HG02763 (cell line): Measurements from ENCODE around the gene KCTD21.
"Not testable (repeated sequence)": the region's sequence is repeated elsewhere in the genome, so short reads cannot be mapped to it uniquely, and the experiment has no call there.

Source experiments
- ATAC-seq: cut with Tn5 transposase; IDR thresholded peaks from one replicate; pipeline ENCODE4 v1.9.1; 2021; ENCODE audit warnings: mild to moderate bottlenecking, moderate library complexity; ENCODE audit not compliant: unreplicated experiment

KCTD21 gene

GRCh38 chr11:78179459-78180071 lies 8.9 kb downstream of the KCTD21 start:
- ATAC-seq, result no peak

- ATAC-seq, result no peak
Measured at GRCh38 chr11:78177216-78177615, 11.2 kb downstream of the KCTD21 start.

GRCh38 chr11:78176605-78177141 lies 11.8 kb downstream of the KCTD21 start:
- no peak for ATAC-seq

DNA sequence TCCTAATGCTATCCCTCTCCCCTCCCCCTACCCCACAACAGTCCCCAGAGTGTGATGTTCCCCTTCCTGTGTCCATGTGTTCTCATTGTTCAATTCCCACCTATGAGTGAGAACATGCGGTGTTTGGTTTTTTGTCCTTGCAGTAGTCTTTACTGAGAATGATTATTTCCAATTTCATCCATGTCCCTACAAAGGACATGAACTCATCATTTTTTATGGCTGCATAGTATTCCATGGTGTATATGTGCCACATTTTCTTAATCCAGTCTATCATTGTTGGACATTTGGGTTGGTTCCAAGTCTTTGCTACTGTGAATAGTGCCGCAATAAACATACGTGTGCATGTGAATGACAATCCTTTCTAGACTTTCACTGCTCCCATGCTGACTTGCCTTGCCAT lies 12.6 kb downstream of the KCTD21 start:
- ATAC-seq, result not testable (repeated sequence)

- no peak for ATAC-seq
Measured at GRCh38 chr11:78171951-78172350, 16.5 kb downstream of the KCTD21 start.

- no peak for ATAC-seq
Measured at GRCh38 chr11:78170874-78171549, 17.4 kb downstream of the KCTD21 start.

GRCh38 chr11:78170413-78170812 lies 18.0 kb downstream of the KCTD21 start:
- ATAC-seq, result no peak

- ATAC-seq, result no peak
Measured at GRCh38 chr11:78168539-78169477, 19.6 kb downstream of the KCTD21 start.

DNA sequence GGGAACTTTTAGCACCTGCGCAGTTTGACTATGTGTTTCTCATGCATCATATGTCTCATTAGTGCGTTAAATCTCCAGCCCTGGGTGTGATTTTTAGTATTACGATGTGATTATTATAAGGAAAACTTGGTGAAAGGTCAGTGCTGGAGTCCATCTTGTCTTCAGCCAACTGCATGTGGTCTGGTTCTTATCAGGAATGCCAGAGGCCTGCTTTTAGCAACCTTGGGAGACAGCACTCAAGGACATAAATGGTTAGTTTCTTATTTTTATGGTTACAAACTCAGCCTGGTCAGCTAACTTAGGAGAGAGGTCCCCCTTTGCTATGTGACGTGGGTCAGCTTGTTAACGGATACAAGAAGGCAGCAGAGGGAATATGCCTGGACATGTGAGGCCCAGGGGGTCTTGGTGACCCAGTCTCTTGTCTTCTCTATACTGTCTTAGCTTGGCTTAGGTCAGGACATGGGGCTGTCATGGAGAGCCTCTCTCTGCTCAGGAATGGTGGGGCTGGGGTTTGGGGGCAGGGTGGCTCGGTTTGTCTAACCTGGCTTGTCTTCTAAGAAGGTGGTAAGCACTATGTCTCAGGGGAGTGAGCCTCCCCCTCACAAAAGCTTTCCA lies 21.5 kb downstream of the KCTD21 start:
- ATAC-seq, result no peak

- no peak for ATAC-seq
Measured at GRCh38 chr11:78164471-78164870, 24.0 kb downstream of the KCTD21 start.

- ATAC-seq, result no peak
Measured at GRCh38 chr11:78163828-78164227, 24.6 kb downstream of the KCTD21 start.

- no peak for ATAC-seq
Measured at GRCh38 chr11:78161962-78162371, 26.5 kb downstream of the KCTD21 start.

GRCh38 chr11:78161346-78161745 lies 27.1 kb downstream of the KCTD21 start:
- no peak for ATAC-seq

DNA sequence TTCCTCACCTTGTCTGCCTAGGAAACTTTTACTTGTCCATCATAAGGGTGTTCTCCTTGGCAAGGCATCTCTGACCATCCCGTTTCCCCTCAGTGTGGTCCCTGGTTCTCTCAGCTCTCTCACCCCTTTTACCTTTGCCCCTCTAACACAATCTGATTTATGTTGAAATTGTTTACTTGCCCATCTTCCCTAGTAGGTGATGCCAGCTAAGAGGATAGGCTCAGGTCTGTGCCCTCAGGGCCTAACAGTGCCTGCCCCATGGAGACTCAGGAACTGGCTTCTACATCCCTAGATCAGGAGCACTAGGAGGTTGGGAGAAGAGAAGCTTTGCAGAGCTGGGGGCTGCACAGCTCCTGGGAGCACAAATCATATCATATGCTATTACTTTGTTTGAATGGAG lies 27.9 kb downstream of the KCTD21 start:
- no peak for ATAC-seq

- no peak for ATAC-seq
Measured at GRCh38 chr11:78158987-78159652, 29.3 kb downstream of the KCTD21 start.

DNA sequence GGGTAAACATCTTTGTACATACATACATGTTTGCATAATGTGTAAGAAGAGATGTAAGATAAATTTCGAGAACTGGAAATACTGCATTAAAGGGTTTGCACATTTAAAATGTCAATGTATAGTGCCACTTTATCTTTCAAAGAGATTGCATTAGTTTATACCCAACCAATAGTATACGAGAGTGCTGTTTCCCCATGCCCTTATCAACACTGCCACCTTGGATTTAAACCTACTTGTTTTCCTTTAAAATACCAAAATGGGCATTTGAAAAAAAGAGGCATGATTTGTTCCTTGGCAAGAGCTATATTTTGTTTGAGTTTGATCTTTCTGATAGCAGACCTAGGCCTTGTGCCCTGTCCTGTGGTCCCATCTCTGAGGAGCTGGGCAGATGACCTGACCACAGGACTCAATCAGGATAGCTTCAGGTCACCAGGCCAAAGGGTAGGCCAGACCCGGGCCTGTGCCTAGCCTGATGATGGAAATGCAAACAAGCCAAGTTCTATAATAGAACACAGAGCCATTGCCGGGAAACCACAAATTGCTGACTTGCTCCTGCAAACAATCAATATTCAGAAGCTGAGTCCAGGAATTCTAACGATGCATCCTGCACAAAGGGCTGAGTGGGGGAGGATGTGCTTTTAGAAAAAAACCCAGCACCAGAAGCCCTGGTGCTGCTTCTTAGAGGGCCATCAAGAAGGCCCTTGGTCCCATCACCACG lies 32.1 kb downstream of the KCTD21 start:
- ATAC-seq, result no peak

GRCh38 chr11:78151804-78152203 lies 36.6 kb downstream of the KCTD21 start:
- ATAC-seq, result no peak

DNA sequence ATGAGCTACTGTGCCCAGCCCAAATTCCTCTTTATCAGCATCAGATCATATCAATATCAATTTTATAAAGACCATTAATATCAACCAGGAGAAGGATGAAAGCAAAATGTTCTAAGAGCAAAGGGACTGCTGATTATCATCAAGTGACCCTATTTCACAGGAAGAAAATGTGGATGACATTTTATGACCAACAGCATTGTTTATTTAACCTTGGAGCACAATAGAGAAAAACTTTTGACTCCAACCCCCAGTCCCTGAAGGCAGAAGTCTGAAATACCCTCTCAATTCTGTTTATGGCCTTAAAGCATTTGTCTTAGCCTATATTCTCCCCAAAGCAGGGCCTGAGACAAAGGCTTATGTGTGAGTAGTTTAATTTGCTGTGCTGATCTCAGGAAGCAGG lies 37.7 kb downstream of the KCTD21 start:
- ATAC-seq, result no peak

DNA sequence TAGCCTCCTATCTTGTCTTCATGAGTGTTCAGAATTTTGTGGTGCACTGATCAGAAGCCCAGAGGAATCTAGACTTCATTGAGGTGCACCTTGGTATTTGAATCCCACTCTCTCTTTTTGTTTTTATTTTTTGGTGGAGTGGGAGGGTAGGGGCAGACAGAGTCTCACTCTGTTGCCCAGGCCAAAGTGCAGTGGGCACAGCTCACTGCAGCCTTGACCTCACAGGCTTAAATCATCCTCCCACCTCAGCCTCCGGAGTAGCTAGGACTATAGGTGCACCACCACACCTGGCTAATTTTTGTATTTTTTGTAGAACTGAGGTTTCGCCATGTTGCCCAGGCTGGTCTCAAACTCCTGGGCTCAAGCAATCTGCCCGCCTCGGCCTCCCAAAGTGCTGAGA lies 38.1 kb downstream of the KCTD21 start:
- ATAC-seq, result no peak

- ATAC-seq, result no peak
Measured at GRCh38 chr11:78149646-78150045, 38.8 kb downstream of the KCTD21 start.
